GM19372 (cell line): ENCODE data around the gene OR52E8.
A peak's percentile ranks its signal among the peaks of the same experiment; 100 is the strongest.

Experiments
- ATAC-seq: cut with Tn5 transposase; IDR thresholded peaks from one replicate; pipeline ENCODE4 v1.9.1; 2021; ENCODE audit warnings: mild to moderate bottlenecking, low read depth, moderate library complexity; ENCODE audit not compliant: unreplicated experiment

The OR52E8 gene

DNA sequence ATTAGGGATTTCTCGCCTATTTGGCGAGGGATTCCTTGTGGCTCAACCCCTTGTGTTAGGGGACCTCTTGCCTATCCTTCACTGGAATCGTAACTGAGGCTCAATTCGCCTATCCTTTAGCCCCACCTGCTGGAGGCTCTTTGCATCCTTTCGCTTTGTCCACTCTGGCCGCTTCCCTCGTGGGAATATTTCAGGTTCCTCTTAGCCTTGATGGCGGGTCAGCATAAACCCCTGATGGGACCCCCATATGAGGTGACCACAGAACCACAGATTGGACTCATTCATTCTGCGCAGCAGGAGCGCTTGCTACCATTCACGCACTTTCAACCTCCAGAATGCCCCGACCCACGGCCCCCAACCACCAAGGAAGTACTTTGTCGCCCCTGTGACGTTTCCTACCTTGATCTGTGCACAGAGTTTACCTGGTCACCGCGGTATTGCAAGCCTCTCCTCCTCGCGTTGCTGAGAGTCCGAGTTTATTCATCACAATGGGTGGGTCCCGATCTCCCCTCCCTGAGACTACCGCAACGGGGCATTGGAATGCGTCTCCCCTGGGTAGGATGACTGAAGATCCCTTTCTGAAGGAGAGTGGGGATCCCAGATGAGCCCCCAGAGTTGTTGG is 48.9 kb downstream of the OR52E8 start, which contains the start of gene OR52N2:
TSS of gene OR52N2 (plus strand) at position 425 of the 622 bp plus-strand sequence. CDS start 11,412 bp downstream, outside the sequence.
- peak; percentile 94 for ATAC-seq

DNA sequence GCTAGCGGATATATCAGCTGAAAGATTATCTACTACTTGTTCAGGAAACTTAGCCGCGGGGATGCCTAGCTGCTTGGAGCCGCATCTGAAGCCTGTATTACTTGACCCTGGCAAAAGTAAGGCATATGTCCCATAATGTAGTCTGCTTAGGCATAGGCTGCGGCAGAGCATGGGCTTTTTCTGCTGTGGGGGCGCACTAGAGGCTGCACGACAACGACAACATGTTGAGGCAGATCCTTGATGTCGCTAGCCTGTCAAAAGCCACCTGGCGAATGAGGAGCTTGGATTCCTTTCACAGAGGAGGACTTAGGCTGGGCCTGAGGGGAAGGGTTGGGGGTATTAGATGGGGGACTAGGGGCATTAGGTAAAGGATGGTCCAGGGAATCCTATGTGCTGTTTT is 49.9 kb downstream of the OR52E8 start:
- no peak for ATAC-seq
